ENCODE data around the gene FOXJ3. TPM values are rescaled to one million over a fixed set of nuclear protein-coding genes. Genes with fewer than 3 reads are reported as not detected.

FOXJ3 gene
- total RNA-seq, 1 donor from 2014 or later, result 59.9 TPM

GRCh38 chr1:42206164-42206563 lies 128.9 kb downstream of the FOXJ3 start:
- intact Hi-C loops (cut with DNase I), result no loop called here
- no peak for DNase-seq (ENCODE audit: extremely low spot score in 2 of 2)

GRCh38 chr1:42201986-42202385 lies 133.0 kb downstream of the FOXJ3 start:
- no peak for DNase-seq (ENCODE audit: extremely low spot score in 2 of 2)
- intact Hi-C loops (cut with DNase I), result no loop called here
- no peaks in the 10 kb centered on the region for H3K9me3 ChIP-seq
- H3K36me3 ChIP-seq, result peaks cover 0 to 29% of the 10 kb centered on the region in 2 donors
- TF ChIP-seq CTCF (IDR thresholded peaks at IDR 0.05) (no peak), POLR2AphosphoS5 (IDR thresholded peaks at IDR 0.05; ENCODE audit: insufficient read depth in 1 of 2, low read depth in 1 of 2) (no peak), POLR2A (IDR thresholded peaks at IDR 0.05) (no peak)
- no peaks in the 10 kb centered on the region for H3K27me3 ChIP-seq
- H3K4me1 ChIP-seq, result no peaks in the 10 kb centered on the region
- H3K27ac ChIP-seq, result no peak overlapping the region
- no peak overlapping the region for H3K4me3 ChIP-seq

More at GRCh38 chr1:42206164-42206563, 128.9 kb downstream of the FOXJ3 start:
- Histone ChIP-seq H3K4me3 (no peak overlapping the region), H3K27ac (no peak overlapping the region), H3K27me3 (no peaks in the 10 kb centered on the region), H3K9me3 (no peaks in the 10 kb centered on the region), H3K4me1 (peaks cover 16% of the 10 kb centered on the region), H3K36me3 (peaks cover 0 to 18% of the 10 kb centered on the region in 2 donors)
- no peak for TF ChIP-seq POLR2A (IDR thresholded peaks at IDR 0.05)
- TF ChIP-seq CTCF (IDR thresholded peaks at IDR 0.05), result no peak
- TF ChIP-seq POLR2AphosphoS5 (IDR thresholded peaks at IDR 0.05; ENCODE audit: insufficient read depth in 1 of 2, low read depth in 1 of 2), result no peak

GRCh38 chr1:42198251-42198650 lies 136.8 kb downstream of the FOXJ3 start:
- H3K27me3 ChIP-seq, result no peaks in the 10 kb centered on the region
- no peak for DNase-seq (ENCODE audit: extremely low spot score in 2 of 2)
- no peak overlapping the region for H3K27ac ChIP-seq
- peaks cover 0 to 20% of the 10 kb centered on the region in 2 donors for H3K36me3 ChIP-seq
- H3K9me3 ChIP-seq, result no peaks in the 10 kb centered on the region
- H3K4me3 ChIP-seq, result no peak overlapping the region
- intact Hi-C loops (cut with DNase I), result no loop called here
- no peak for TF ChIP-seq POLR2A (IDR thresholded peaks at IDR 0.05)
- TF ChIP-seq POLR2AphosphoS5 (IDR thresholded peaks at IDR 0.05; ENCODE audit: insufficient read depth in 1 of 2, low read depth in 1 of 2), result no peak
- no peak for TF ChIP-seq CTCF (IDR thresholded peaks at IDR 0.05)
- H3K4me1 ChIP-seq, result no peaks in the 10 kb centered on the region

- no peaks in the 10 kb centered on the region for H3K27me3 ChIP-seq
- H3K36me3 ChIP-seq, result peaks cover 0 to 18% of the 10 kb centered on the region in 2 donors
- H3K9me3 ChIP-seq, result no peaks in the 10 kb centered on the region
- TF ChIP-seq POLR2AphosphoS5 (IDR thresholded peaks at IDR 0.05; ENCODE audit: insufficient read depth in 1 of 2, low read depth in 1 of 2) (no peak), CTCF (IDR thresholded peaks at IDR 0.05) (no peak), POLR2A (IDR thresholded peaks at IDR 0.05) (no peak)
- H3K4me1 ChIP-seq, result no peaks in the 10 kb centered on the region
- no peak for DNase-seq (ENCODE audit: extremely low spot score in 2 of 2)
- H3K27ac ChIP-seq, result no peak overlapping the region
- H3K4me3 ChIP-seq, result no peak overlapping the region
- intact Hi-C loops (cut with DNase I), result no loop called here
These were observed 139.2 kb downstream of the FOXJ3 start for GRCh38 chr1:42195841-42196240.

GRCh38 chr1:42192106-42192505 lies 142.9 kb downstream of the FOXJ3 start:
- no peaks in the 10 kb centered on the region for H3K9me3 ChIP-seq
- intact Hi-C loops (cut with DNase I), result no loop called here
- no peak overlapping the region for H3K27ac ChIP-seq
- no peak for DNase-seq (ENCODE audit: extremely low spot score in 2 of 2)
- TF ChIP-seq POLR2A (IDR thresholded peaks at IDR 0.05), result no peak
- no peak for TF ChIP-seq POLR2AphosphoS5 (IDR thresholded peaks at IDR 0.05; ENCODE audit: insufficient read depth in 1 of 2, low read depth in 1 of 2)
- no peak for TF ChIP-seq CTCF (IDR thresholded peaks at IDR 0.05)
- peaks cover 0 to 12% of the 10 kb centered on the region in 2 donors for H3K36me3 ChIP-seq
- H3K4me3 ChIP-seq, result no peak overlapping the region
- H3K27me3 ChIP-seq, result no peaks in the 10 kb centered on the region
- H3K4me1 ChIP-seq, result peaks cover 8% of the 10 kb centered on the region

Measured in vagina (tissue), 2 donors.